ENCODE measurements around the gene SUGP2. TPM values are rescaled to one million over a fixed set of nuclear protein-coding genes. Genes with fewer than 3 reads are reported as not detected.

The SUGP2 gene
- total RNA-seq (2014; rRNA removed) (48.9 and 56.9 TPM in 2 replicates), Bru-seq, nascent RNA (percentile 81 among the genes with signal in this experiment), BruChase-seq, experiment 1, labeled RNA remaining after a 6-hour chase (percentile 92 among the genes with signal in this experiment), BruChase-seq, experiment 2, labeled RNA remaining after a 2-hour chase (percentile 84 among the genes with signal in this experiment)
- long read RNA-seq, full-length matches to known transcripts = 13 of 108 reads
- long read RNA-seq, partial matches to known transcripts = 29 of 108 reads
- long read RNA-seq, other reads (novel, unspliced or antisense) = 66 of 108 reads

- intact Hi-C loops (cut with micrococcal nuclease) = no loop called here
- POLR2A ChIA-PET (ENCODE audit: unreplicated experiment) = no interaction called here
- H2AFZ ChIP-seq (ENCODE audit: low read length) = peak within 1 kb of the TSS; percentile 91
Observed at GRCh38 chr19:19033426-19034203, at the start of gene SUGP2, which contains the start of gene ARMC6. Gene SUGP2, minus strand, starts transcription at chr19:19033517. Its CDS starts 2,446 bp downstream, at chr19:19031071. Gene ARMC6, plus strand, starts transcription at chr19:19033603. Its CDS starts 607 bp downstream, at chr19:19034210.

GRCh38 chr19:19081642-19082151 lies 48.4 kb upstream of the SUGP2 start:
- Histone ChIP-seq H3K9ac (ENCODE audit: low read length) (no peak overlapping the region), H2AFZ (ENCODE audit: low read length) (no peak overlapping the region), H3K9me2 (replicated peaks; ENCODE audit: low read length) (no peaks in the 10 kb centered on the region), H3K36me3 (ENCODE audit: low read depth, low read length) (no peaks in the 10 kb centered on the region), H3K9me3 (ENCODE audit: low read length) (no peaks in the 10 kb centered on the region), H3K4me3 (ENCODE audit: low read length) (no peak overlapping the region), H3K27me3 (ENCODE audit: low read length) (no peaks in the 10 kb centered on the region), H3K27ac (ENCODE audit: low read length) (no peak overlapping the region), H3K79me2 (ENCODE audit: low read length) (no peaks in the 10 kb centered on the region), H3K4me1 (ENCODE audit: insufficient read depth, low read length) (no peaks in the 10 kb centered on the region), H4K20me1 (ENCODE audit: low read length) (no peaks in the 10 kb centered on the region), H3K4me2 (ENCODE audit: low read length) (no peak overlapping the region), H3F3A (ENCODE audit: low read length, unreplicated experiment) (no peaks in the 10 kb centered on the region)
- ChIA-PET POLR2A (ENCODE audit: unreplicated experiment) (no interaction called here), CTCF (no interaction called here)
- intact Hi-C loops (cut with micrococcal nuclease) = no loop called here
- no peak for ATAC-seq
- no TSS peak for BruUV-seq (replicated peaks)
- DNase-seq = no peak
- TF ChIP-seq CTCF (conservative IDR thresholded peaks at IDR 0.05; ENCODE audit: low read depth, low read length) (no peak), EZH2phosphoT487 (IDR thresholded peaks at IDR 0.05; ENCODE audit: borderline replicate concordance, low read length) (no peak), EZH2 (IDR thresholded peaks at IDR 0.05; ENCODE audit: low read length, unreplicated experiment) (no peak)

More at GRCh38 chr19:19033426-19034203, at the start of gene SUGP2, which contains the start of gene ARMC6:
- Histone ChIP-seq H3K4me3 (ENCODE audit: low read length) (peak within 1 kb of the TSS; percentile 96), H3K4me2 (ENCODE audit: low read length) (peak within 1 kb of the TSS; percentile 100), H3K9ac (ENCODE audit: low read length) (peak within 1 kb of the TSS; percentile 91), H3K27ac (ENCODE audit: low read length) (peak within 1 kb of the TSS; percentile 73), H3K9me3 (ENCODE audit: low read length) (no peaks in the 10 kb centered on the region), H3K9me2 (replicated peaks; ENCODE audit: low read length) (no peaks in the 10 kb centered on the region), H3F3A (ENCODE audit: low read length, unreplicated experiment) (no peaks in the 10 kb centered on the region), H3K4me1 (ENCODE audit: insufficient read depth, low read length) (peaks cover 25% of the 10 kb centered on the region), H3K79me2 (ENCODE audit: low read length) (peaks cover 83% of the 10 kb centered on the region), H3K27me3 (ENCODE audit: low read length) (no peaks in the 10 kb centered on the region), H3K36me3 (ENCODE audit: low read depth, low read length) (peaks cover 26% of the 10 kb centered on the region), H4K20me1 (ENCODE audit: low read length) (no peaks in the 10 kb centered on the region)
- DNase-seq = peak; percentile 92
- peak; percentile 82 for ATAC-seq
- no TSS peak for BruUV-seq (replicated peaks)
- TF ChIP-seq EZH2phosphoT487 (IDR thresholded peaks at IDR 0.05; ENCODE audit: borderline replicate concordance, low read length) (no peak), CTCF (conservative IDR thresholded peaks at IDR 0.05; ENCODE audit: low read depth, low read length) (no peak), EZH2 (IDR thresholded peaks at IDR 0.05; ENCODE audit: low read length, unreplicated experiment) (no peak)
- CTCF ChIA-PET = no interaction called here

All from PC-3 (cell line).